CD4-positive, CD25-positive, alpha-beta regulatory T cell (primary cell): Measurements from ENCODE around the gene SOWAHA. TPM values are rescaled to one million over a fixed set of nuclear protein-coding genes. Genes with fewer than 3 reads are reported as not detected.
"Not testable (repeated sequence)": the region's sequence is repeated elsewhere in the genome, so short reads cannot be mapped to it uniquely, and the experiment has no call there.

Source experiments
- ATAC-seq, 2 donors: fragments of 150-1000 bp; cut with Tn5 transposase; one replicate each; pipeline ENCODE4 v1.10.0; 2021; ENCODE audit warnings: low read depth in 2 of 2, moderate number of reproducible peaks in 2 of 2, moderate library complexity in 1 of 2
- DNase-seq, 3 donors: peaks; one replicate each; pipeline versions ENCODE4 v3.0.0 to v3.0.0-alpha.2; 2012 to 2022; ENCODE audit warnings: mixed read lengths in 1 of 3
- H3K27ac ChIP-seq: one replicate; pipeline ENCODE4 v1.7.0; 2013; ENCODE audit warnings: mild to moderate bottlenecking, low read length; ENCODE audit not compliant: insufficient read depth, poor library complexity, severe bottlenecking
- H3K27me3 ChIP-seq: one replicate; pipeline ENCODE4 v1.7.0; 2013; ENCODE audit warnings: low read length; ENCODE audit not compliant: control insufficient read depth, insufficient read depth
- H3K36me3 ChIP-seq: one replicate; pipeline ENCODE4 v1.7.0; 2013; ENCODE audit warnings: mild to moderate bottlenecking, low read length, moderate library complexity; ENCODE audit not compliant: control insufficient read depth, insufficient read depth
- H3K4me1 ChIP-seq: 2 replicates; pipeline ENCODE4 v1.7.0; 2013; ENCODE audit warnings: mild to moderate bottlenecking, low read length; ENCODE audit not compliant: insufficient read depth, control insufficient read depth, poor library complexity, severe bottlenecking
- H3K4me3 ChIP-seq: one replicate; pipeline ENCODE4 v1.7.0; 2013; ENCODE audit warnings: low read depth, mild to moderate bottlenecking, low read length, moderate library complexity
- H3K9me3 ChIP-seq, 2 experiments: 1 replicate in 1 of 2; 2 replicates in 1 of 2; pipeline ENCODE4 v1.7.0; 2013; ENCODE audit warnings: low read length in 2 of 2, mild to moderate bottlenecking in 1 of 2, moderate library complexity in 1 of 2; ENCODE audit not compliant: control insufficient read depth in 2 of 2
- H3K27ac Mint-ChIP-seq, 3 donors: one replicate each; pipeline ENCODE4 v1.8.0; 2020 to 2022; ENCODE audit warnings: mild to moderate bottlenecking in 3 of 3, mixed read lengths in 3 of 3, moderate library complexity in 2 of 3
- H3K27me3 Mint-ChIP-seq: one replicate; pipeline ENCODE4 v1.8.0; 2022; ENCODE audit warnings: mild to moderate bottlenecking, mixed read lengths
- H3K36me3 Mint-ChIP-seq: one replicate; pipeline ENCODE4 v1.8.0; 2020; ENCODE audit warnings: mixed read lengths
- H3K4me1 Mint-ChIP-seq, 4 donors: one replicate each; pipeline ENCODE4 v1.8.0; 2020 to 2022; ENCODE audit warnings: mixed read lengths in 4 of 4, mild to moderate bottlenecking in 1 of 4
- H3K4me3 Mint-ChIP-seq, 4 donors: one replicate each; pipeline ENCODE4 v1.8.0; 2020 to 2022; ENCODE audit warnings: mild to moderate bottlenecking in 4 of 4, mixed read lengths in 4 of 4, moderate library complexity in 3 of 4
- H3K9me3 Mint-ChIP-seq, 7 donors: one replicate each; pipeline ENCODE4 v1.8.0; 2020 to 2022; ENCODE audit warnings: mixed read lengths in 7 of 7, mild to moderate bottlenecking in 3 of 7, moderate library complexity in 2 of 7
- polyA plus RNA-seq, 4 donors: library from polyadenylated mRNA; unstranded; fragments of 300-500 nt; fragmentation: Illumina TruSeq; gene quantifications; one replicate each; pipeline ENCODE4 v1.2.3, GENCODE V29; 2021
- total RNA-seq: library from RNA; stranded (reverse); gene quantifications from one replicate; pipeline ENCODE4 v1.2.3, GENCODE V29; 2022

The SOWAHA gene
- total and polyA plus RNA-seq, 5 donors from 2014 or later: not detected

- not testable (repeated sequence) for H3K36me3 Mint-ChIP-seq, H3K4me1 Mint-ChIP-seq, DNase-seq, H3K4me3 ChIP-seq, ATAC-seq, H3K27ac ChIP-seq, H3K4me1 ChIP-seq, H3K9me3 ChIP-seq, H3K4me3 Mint-ChIP-seq, H3K9me3 Mint-ChIP-seq, H3K36me3 ChIP-seq, H3K27ac Mint-ChIP-seq
- H3K27me3 ChIP-seq: peaks cover 24% of the 10 kb centered on the region
- peaks cover 69% of the 10 kb centered on the region for H3K27me3 Mint-ChIP-seq
Measured at GRCh38 chr5:132802685-132803066, 10.4 kb upstream of the SOWAHA start.

- not testable (repeated sequence) for H3K4me3 Mint-ChIP-seq
Measured at GRCh38 chr5:132804219-132804618, 8.9 kb upstream of the SOWAHA start.

GRCh38 chr5:132805872-132806271 is 7.2 kb upstream of the SOWAHA start:
- H3K27ac Mint-ChIP-seq, H3K9me3 Mint-ChIP-seq, H3K36me3 Mint-ChIP-seq, ATAC-seq, H3K4me3 Mint-ChIP-seq, H3K4me1 Mint-ChIP-seq, H3K27ac ChIP-seq, H3K4me1 ChIP-seq, H3K9me3 ChIP-seq, H3K36me3 ChIP-seq, DNase-seq, H3K4me3 ChIP-seq: not testable (repeated sequence)
- peaks cover 78% of the 10 kb centered on the region for H3K27me3 Mint-ChIP-seq
- peaks cover 31% of the 10 kb centered on the region for H3K27me3 ChIP-seq

More at GRCh38 chr5:132804219-132804618, 8.9 kb upstream of the SOWAHA start:
- not testable (repeated sequence) for DNase-seq, ATAC-seq, H3K4me1 Mint-ChIP-seq, H3K27ac ChIP-seq, H3K4me3 ChIP-seq, H3K9me3 ChIP-seq, H3K9me3 Mint-ChIP-seq, H3K27ac Mint-ChIP-seq, H3K36me3 Mint-ChIP-seq, H3K36me3 ChIP-seq, H3K4me1 ChIP-seq
- peaks cover 78% of the 10 kb centered on the region for H3K27me3 Mint-ChIP-seq
- H3K27me3 ChIP-seq: peaks cover 27% of the 10 kb centered on the region

GRCh38 chr5:132806804-132807162 is 6.3 kb upstream of the SOWAHA start:
- not testable (repeated sequence) for DNase-seq
- peaks cover 31% of the 10 kb centered on the region for H3K27me3 ChIP-seq

GRCh38 chr5:132807163-132807838 is 5.8 kb upstream of the SOWAHA start:
- no peak overlapping the region for H3K4me3 ChIP-seq
- H3K36me3 Mint-ChIP-seq: no peaks in the 10 kb centered on the region
- H3K36me3 ChIP-seq: no peaks in the 10 kb centered on the region
- DNase-seq (no peak), ATAC-seq (no peak)
- H3K9me3 ChIP-seq: no peaks in the 10 kb centered on the region
- H3K27ac Mint-ChIP-seq: no peak overlapping the region
- peaks cover 1 to 4% (median 2%) of the 10 kb centered on the region in 4 donors for H3K4me1 Mint-ChIP-seq
- H3K9me3 Mint-ChIP-seq: peaks cover 0 to 5% (median 0%) of the 10 kb centered on the region in 7 donors
- H3K27me3 Mint-ChIP-seq: peaks cover 81% of the 10 kb centered on the region
- H3K4me1 ChIP-seq: no peaks in the 10 kb centered on the region
- no peak overlapping the region for H3K4me3 Mint-ChIP-seq
- peaks cover 31% of the 10 kb centered on the region for H3K27me3 ChIP-seq
- no peak overlapping the region for H3K27ac ChIP-seq

More at GRCh38 chr5:132806804-132807162, 6.3 kb upstream of the SOWAHA start:
- H3K4me3 ChIP-seq, H3K4me1 Mint-ChIP-seq, H3K27ac Mint-ChIP-seq, H3K9me3 Mint-ChIP-seq, H3K36me3 ChIP-seq, H3K9me3 ChIP-seq, H3K4me1 ChIP-seq, H3K27ac ChIP-seq, H3K4me3 Mint-ChIP-seq, ATAC-seq, H3K36me3 Mint-ChIP-seq: not testable (repeated sequence)
- H3K27me3 Mint-ChIP-seq: peaks cover 81% of the 10 kb centered on the region

- Histone ChIP-seq H3K36me3 (no peaks in the 10 kb centered on the region), H3K27me3 (peaks cover 31% of the 10 kb centered on the region), H3K9me3 (no peaks in the 10 kb centered on the region), H3K27ac (no peak overlapping the region), H3K4me3 (no peak overlapping the region), H3K4me1 (peaks cover 9% of the 10 kb centered on the region)
- DNase-seq (no peak), ATAC-seq (no peak)
- peaks cover 4 to 10% (median 8%) of the 10 kb centered on the region in 4 donors for H3K4me1 Mint-ChIP-seq
- H3K9me3 Mint-ChIP-seq: peaks cover 0 to 6% (median 0%) of the 10 kb centered on the region in 7 donors
- no peaks in the 10 kb centered on the region for H3K36me3 Mint-ChIP-seq
- H3K27me3 Mint-ChIP-seq: peaks cover 83% of the 10 kb centered on the region
- H3K4me3 Mint-ChIP-seq: no peak overlapping the region
- H3K27ac Mint-ChIP-seq: no peak overlapping the region
Measured at GRCh38 chr5:132808448-132808847, 4.7 kb upstream of the SOWAHA start.

- no peak for DNase-seq
- peaks cover 0 to 6% (median 0%) of the 10 kb centered on the region in 7 donors for H3K9me3 Mint-ChIP-seq
- Histone ChIP-seq H3K27ac (no peak overlapping the region), H3K36me3 (no peaks in the 10 kb centered on the region), H3K27me3 (peaks cover 31% of the 10 kb centered on the region), H3K9me3 (no peaks in the 10 kb centered on the region), H3K4me3 (no peak overlapping the region), H3K4me1 (peaks cover 13% of the 10 kb centered on the region)
- no peak for ATAC-seq
- H3K4me3 Mint-ChIP-seq: no peak overlapping the region
- H3K27ac Mint-ChIP-seq: no peak overlapping the region
- H3K27me3 Mint-ChIP-seq: peaks cover 78% of the 10 kb centered on the region
- peaks cover 4 to 10% (median 8%) of the 10 kb centered on the region in 4 donors for H3K4me1 Mint-ChIP-seq
- no peaks in the 10 kb centered on the region for H3K36me3 Mint-ChIP-seq
Measured at GRCh38 chr5:132808866-132809265, 4.2 kb upstream of the SOWAHA start.

GRCh38 chr5:132810605-132811004 is 2.5 kb upstream of the SOWAHA start:
- Mint-ChIP-seq H3K27ac (no peak overlapping the region), H3K9me3 (peaks cover 0 to 4% (median 0%) of the 10 kb centered on the region in 7 donors), H3K27me3 (peaks cover 70% of the 10 kb centered on the region), H3K4me3 (peak overlapping the region in 1 of 4 donors; percentile 69), H3K36me3 (no peaks in the 10 kb centered on the region), H3K4me1 (peaks cover 4 to 14% (median 10%) of the 10 kb centered on the region in 4 donors)
- no peaks in the 10 kb centered on the region for H3K9me3 ChIP-seq
- no peak overlapping the region for H3K4me3 ChIP-seq
- no peak for ATAC-seq
- H3K27ac ChIP-seq: no peak overlapping the region
- H3K36me3 ChIP-seq: no peaks in the 10 kb centered on the region
- H3K4me1 ChIP-seq: peaks cover 16% of the 10 kb centered on the region
- peaks cover 31% of the 10 kb centered on the region for H3K27me3 ChIP-seq
- no peak for DNase-seq
